Stimulated activated CD8-positive, alpha-beta memory T cell treated with anti-CD3 and anti-CD28 coated beads, Interleukin-15, amount 100 ng/mL, for 48 hours (primary cell): ENCODE data around the gene FAM221B.

ENCODE experiments used
- DNase-seq, 2 donors: peaks; one replicate each; pipeline ENCODE4 v3.0.0-alpha.2; 2020; ENCODE audit warnings: low read depth in 2 of 2

The FAM221B gene

DNA sequence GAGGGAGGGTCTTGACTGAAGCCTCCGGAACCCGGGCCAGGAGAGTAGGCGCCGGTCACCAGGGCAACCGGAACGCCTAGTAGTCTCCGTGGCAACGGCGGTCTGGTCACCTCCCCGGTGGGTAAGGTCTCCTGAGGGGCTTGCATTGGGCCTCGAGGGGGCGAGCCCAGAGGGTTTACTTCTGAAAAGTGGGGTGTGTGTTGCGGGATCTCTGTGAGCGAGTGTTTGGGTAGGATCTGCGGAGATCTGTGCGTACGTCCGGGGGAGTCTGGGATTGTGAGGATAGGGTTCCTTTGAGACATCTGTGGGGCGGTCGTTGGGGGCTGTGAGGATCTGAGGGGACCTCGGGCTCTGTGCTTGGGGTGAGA, at the start of gene FAM221B:
Gene FAM221B, minus strand, starts transcription at position 17 of the 368 bp plus-strand sequence. CDS start 2,571 bp downstream, outside the sequence.
- no peak for DNase-seq

DNA sequence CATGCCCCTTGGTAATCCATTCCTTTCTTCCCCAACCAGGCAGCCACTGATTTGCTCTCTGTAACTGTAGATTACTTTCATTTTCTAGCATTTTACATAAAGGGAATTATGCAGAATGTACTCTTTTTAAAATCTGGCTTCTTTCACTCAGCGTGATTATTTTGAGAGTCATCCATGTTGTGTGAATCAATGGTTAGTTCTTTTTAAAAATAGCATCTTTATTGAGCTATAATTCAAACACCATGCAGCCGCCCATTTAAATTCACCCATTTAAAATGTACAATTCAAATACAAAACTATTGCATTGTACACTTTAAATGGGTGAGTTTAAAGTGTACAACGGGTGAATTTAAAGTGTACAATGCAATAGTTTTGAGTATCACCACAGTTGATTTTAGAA, 44.0 kb upstream of the FAM221B start:
- DNase-seq = no peak

DNA sequence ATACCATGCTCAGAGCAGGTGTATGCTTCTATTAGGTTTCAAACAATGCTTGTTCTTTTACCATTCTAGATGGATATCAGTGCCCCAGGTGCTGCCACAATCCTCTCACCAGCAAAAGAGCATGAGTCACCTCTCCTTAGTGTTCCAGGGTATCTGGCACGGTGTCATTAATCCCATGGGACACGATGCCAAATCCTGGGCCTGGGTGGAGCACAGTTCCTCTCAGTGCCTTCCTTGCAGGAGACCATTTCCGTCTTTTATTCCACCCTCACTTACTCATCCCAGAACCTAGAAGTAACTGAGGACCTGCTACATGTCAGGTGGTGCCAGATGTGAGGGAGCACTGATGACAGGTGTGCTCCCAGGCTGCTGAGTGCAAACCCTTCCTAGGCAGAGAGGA, 43.0 kb upstream of the FAM221B start:
- no peak for DNase-seq

DNA sequence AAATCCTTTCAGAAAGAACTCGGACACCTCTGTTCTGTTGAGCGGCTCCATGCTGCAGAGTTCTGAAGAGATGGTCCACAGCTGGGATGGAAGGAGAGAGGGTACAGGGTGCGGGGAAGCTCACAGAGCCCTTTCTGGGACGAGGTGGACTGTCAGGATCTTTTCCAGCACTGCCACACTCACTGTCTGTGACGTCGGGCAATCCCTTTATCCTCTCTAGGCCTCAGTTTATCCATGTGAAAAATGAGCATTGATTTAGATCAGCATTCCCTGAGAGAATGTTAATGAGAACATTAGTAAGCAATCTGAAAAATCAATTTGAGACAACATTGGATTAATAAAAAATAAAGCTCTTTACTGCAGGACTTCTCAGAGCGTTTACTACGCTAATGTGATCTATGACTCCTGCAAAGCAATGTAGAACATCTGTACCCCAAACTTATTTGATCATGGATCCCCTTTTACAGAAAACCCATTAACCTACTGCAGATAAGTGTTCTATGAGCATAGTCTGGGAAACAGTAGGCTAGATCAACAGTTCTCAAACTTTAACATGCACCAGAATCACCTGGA, 41.9 kb upstream of the FAM221B start, which contains the start of gene OR13J1:
Gene OR13J1, minus strand, starts transcription at position 51 of the 573 bp plus-strand sequence. Its CDS starts 0 bp downstream, at position 51.
- DNase-seq = no peak

DNA sequence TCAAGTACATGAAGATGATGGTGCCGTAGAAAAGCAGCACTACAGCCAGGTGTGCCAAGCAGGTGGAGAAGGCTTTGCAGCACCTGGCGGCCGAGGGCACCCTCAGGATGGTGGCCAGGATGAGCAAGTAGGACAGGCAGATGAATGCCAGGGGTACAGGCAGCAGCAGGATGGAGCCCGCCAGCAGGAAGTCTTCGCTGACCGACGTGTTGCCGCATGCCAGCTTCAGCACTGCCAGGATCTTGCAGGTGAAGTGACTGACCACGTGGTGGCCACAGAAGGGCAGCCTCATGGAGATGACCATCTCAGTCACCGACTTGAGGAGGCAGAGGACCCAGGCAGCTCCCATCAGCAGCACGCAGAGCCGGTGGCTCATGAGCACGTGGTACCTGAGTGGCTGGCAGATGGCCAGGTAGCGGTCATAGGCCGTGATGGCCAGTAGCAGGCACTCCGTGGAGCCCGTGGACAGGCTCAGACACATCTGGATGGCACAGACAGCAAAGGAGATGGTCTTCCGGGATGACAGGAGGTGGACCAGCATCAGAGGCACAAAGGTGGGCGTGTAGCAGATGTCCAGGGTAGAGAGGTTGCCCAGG, 41.2 kb upstream of the FAM221B start:
- no peak for DNase-seq

DNA sequence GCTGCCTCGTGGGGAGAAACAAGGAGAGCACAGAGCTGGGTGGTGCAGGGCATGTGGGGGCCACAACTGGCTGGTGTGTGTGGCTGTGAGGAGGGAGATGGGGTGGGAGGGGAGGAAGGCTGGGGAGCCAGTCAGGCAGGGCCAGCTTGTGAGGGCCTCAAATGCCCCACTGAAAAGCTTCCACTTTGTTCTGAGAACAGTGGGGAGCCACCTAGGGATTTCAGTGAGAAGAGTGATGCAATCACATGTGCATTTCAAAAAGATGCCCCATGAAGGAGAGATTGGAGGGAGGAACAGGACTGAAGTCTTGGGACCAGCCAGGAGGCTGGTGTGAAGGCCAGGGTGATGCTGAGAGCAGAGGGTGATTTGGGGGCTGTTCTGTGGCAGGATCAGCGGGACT, 40.4 kb upstream of the FAM221B start:
- DNase-seq = no peak

- no peak for DNase-seq
Observed at GRCh38 chr9:35867538-35867937, 39.0 kb upstream of the FAM221B start.

DNA sequence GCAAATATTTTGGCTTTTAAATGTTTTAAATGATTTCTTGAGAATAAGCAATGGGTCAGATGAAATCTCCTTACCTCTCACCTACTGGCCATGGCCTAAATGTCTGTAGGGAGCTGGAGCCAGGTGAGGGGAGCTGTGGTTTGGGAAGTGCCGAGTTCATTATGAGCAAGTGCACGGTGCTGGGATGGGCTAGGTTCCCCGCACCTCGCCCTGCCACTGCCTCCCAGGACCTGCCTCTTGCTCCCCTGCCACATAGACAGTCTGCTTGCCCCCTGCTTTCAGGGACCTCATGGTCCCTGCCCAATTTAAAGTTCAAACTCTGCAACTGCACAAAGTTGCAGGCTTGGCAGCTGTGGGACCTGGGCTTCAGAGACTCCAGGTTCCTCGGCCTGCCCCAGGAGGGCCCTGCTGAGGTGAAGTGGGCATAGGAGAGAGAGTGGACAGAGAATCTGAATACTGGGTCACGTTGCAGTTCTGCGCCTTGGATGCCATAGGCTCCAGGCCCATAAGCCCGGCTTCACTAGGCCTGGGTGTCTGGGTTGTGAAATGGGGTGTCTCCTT, 36.2 kb upstream of the FAM221B start:
- no peak for DNase-seq

GRCh38 chr9:35863583-35863982, 35.1 kb upstream of the FAM221B start:
- no peak for DNase-seq

DNA sequence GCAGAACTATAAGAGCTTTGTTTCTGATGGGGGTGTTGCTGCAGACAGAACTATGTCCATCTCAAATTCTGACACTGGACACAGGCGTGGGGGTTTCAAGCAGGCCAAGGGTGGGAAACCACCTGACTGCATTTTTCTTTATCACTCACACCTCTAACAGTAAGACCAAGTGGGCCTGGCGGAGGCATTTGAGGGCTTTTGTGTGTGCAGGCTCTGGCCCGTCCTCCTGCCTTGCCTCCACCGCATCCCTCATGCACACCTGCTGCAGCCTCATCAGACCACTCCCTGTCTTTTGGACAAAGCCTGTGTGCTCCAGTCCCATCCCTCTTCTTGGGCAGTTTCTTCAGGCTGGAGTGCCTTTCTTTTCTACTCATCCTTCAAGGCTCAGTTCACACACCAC, 33.8 kb upstream of the FAM221B start:
- DNase-seq = no peak

DNA sequence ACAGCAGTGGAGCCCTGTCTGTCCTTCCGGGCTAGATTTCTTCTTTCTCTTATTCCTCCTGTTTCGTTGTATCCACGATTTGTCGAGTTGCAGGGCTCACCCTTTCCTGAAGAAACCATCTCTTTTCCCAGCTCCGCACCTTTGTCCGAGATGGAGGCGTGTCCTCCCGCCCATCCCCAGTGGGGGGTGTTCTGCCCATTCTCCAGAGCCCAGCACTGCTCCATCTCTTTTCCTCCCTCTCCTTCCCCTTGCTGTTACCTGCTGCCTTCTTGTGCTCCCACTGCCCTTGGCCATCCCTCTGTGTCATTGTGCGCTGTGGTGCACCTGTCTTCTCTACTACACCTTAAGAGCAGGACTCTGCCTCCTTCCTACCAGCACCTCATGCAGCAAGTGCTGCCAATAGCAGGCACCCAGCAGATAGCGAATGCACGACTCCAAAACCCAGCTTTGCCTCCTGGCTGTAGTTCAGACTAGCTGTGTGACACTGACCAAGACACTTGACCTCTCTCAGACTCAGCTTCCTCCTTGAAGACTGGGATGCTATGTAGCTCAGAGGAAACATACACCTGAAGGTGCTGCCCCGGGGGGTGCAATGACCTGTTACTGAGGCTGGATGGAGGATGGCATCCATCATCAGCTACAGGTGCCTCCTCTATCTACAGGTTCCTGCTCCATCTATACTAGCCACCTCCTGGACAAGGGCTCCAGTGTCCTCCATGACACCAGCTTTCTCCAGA, 32.8 kb upstream of the FAM221B start:
- no peak for DNase-seq

DNA sequence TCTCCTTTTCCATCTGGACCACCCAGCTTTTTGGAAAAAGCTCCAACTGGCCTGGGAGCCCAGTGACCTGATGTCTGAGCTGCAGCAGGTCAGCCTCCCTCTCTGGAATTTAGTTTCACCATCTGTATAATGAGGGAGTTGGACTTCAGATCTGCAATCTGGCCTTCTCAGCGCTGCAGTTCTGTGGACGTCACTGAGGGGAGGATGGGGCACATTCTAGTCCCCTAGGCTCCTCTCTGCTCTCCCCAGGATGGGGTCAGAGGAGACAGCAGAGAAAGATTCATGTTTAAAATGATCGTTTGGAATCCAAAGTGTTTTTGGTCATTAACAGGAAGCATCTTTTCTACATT, 31.4 kb upstream of the FAM221B start:
- no peak for DNase-seq

DNA sequence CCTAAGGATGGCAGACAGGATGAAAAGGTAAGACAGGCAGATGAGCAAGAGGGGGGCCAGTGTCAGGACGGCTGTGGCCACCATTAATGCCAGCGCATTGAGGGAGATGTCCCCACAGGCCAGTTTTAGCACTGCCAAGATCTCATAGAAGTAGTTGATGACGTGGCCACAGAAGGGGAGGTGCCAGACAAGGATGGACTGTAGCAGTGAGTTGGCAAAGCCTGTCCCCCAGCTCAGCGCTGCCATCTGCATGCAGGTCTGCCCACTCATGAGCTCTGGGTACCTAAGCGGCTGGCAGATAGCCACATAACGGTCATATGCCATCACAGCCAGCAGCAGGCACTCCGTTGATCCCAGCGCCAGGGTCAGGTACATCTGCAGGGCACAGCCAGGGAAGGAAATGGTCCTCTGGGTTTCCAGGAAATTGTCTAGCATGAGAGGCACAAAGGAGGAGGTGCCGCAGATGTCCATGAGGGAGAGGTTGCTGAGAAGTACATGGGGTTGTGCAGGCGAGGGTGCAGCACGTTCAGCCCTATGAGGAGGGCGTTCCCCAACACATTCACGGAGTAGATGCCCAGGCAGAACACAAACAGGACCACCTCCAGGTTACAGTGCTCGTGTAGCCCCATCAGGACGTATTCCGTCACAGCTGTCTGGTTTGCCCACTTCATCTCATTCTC, 30.9 kb upstream of the FAM221B start:
- DNase-seq = no peak

DNA sequence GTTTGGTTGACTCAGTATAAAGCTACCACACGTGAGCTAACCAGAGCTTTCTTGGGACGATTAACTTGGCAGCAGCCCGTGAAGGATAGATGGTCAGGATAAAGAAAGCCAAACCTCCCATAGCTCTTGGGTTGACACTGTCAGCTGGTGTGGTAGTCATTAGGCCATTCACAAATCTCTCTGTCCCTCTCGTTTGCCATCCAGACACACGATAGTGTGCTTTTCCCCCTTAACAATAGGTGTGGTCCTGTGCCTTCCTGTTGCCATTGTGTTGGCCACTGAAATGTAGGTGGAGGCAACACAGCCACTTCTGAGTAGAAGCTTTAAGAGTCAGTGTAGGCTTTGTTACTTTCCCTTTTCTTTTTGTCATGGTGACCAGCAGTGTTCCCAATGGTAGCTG, 29.9 kb upstream of the FAM221B start:
- DNase-seq = no peak

GRCh38 chr9:35856882-35857281, 28.4 kb upstream of the FAM221B start:
- no peak for DNase-seq

- no peak for DNase-seq
Observed at GRCh38 chr9:35856206-35856605, 27.7 kb upstream of the FAM221B start.

- DNase-seq = no peak
Observed at GRCh38 chr9:35854091-35854762, 25.7 kb upstream of the FAM221B start.

GRCh38 chr9:35852876-35853865, 24.6 kb upstream of the FAM221B start:
- no peak for DNase-seq

- no peak for DNase-seq
Observed at GRCh38 chr9:35852267-35852815, 23.8 kb upstream of the FAM221B start.
